GM10266 (cell line): ENCODE results near the gene DHX36.

Experiments used
- DNase-seq: peaks from one replicate; pipeline ENCODE4 v3.0.0; 2012; ENCODE audit errors: extremely low spot score
- TF ChIP-seq, protein P1 (sequence below): IDR thresholded peaks from 2 replicates; pipeline ENCODE4 v1.5.1; 2012; ENCODE audit warnings: mild to moderate bottlenecking, low read depth; ENCODE audit not compliant: control insufficient read depth, insufficient read depth; ENCODE audit errors: missing control alignments

The DHX36 gene

DNA sequence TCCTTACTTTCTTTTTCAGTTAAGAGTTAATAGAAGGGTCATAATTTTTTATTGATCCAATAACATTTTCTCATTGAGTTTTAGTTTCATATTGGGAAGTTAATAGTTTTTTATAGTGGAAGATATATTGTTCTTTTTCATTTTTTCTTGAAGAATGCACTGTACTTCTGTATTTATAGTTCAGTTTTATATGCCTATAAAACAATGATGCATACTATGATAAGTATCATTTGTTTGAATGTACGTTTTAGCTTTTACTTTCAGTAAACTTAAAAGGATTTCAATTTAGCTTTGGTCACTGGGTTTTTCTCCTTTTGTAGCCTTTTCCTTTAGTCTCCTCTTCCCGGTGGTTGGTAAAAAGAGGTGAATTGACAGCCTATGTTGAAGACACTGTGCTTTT, 98.8 kb downstream of the DHX36 start:
- TF ChIP-seq, protein P1, sequence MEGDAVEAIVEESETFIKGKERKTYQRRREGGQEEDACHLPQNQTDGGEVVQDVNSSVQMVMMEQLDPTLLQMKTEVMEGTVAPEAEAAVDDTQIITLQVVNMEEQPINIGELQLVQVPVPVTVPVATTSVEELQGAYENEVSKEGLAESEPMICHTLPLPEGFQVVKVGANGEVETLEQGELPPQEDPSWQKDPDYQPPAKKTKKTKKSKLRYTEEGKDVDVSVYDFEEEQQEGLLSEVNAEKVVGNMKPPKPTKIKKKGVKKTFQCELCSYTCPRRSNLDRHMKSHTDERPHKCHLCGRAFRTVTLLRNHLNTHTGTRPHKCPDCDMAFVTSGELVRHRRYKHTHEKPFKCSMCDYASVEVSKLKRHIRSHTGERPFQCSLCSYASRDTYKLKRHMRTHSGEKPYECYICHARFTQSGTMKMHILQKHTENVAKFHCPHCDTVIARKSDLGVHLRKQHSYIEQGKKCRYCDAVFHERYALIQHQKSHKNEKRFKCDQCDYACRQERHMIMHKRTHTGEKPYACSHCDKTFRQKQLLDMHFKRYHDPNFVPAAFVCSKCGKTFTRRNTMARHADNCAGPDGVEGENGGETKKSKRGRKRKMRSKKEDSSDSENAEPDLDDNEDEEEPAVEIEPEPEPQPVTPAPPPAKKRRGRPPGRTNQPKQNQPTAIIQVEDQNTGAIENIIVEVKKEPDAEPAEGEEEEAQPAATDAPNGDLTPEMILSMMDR: no peak
- DNase-seq: no peak

DNA sequence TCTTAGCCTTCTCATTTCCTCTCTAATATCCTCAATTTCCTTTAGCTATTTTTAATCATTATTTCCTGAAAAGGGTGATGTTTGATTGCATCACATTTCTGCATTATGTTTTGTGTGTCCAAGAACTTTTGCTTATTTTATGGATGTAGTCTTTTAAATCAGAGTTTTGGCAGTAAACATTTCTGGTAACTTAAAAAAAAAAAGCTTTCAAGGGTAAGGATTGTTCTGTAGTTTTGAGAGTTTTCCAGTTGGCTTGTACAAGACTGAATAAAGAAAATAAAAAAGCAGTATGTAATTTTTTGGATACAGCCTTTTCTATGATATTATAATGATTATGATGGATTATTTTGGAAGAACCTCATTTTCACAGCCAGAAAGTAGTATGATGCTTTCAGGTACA, 99.4 kb downstream of the DHX36 start:
- no peak for DNase-seq
- TF ChIP-seq, protein P1: no peak

DNA sequence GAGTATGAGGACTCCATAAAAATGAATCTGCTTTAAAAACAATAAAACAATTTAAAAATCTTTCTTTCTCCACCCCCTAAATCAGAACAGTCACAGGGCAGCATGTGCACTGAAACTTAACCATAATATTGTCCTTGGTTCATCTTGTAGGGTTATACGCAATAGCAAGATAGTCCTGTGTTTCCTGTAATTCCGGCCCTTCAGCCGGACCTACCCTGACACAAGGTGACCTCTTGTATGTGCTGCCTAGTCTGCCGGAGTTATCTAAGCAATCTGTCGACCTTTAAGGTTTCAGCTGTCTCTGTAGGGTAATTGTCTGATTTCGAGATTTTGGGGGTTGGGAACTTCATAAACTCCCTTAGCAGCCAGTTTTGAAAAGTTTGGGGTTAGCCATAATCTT, 99.9 kb downstream of the DHX36 start:
- no peak for DNase-seq
- TF ChIP-seq, protein P1: no peak

DNA sequence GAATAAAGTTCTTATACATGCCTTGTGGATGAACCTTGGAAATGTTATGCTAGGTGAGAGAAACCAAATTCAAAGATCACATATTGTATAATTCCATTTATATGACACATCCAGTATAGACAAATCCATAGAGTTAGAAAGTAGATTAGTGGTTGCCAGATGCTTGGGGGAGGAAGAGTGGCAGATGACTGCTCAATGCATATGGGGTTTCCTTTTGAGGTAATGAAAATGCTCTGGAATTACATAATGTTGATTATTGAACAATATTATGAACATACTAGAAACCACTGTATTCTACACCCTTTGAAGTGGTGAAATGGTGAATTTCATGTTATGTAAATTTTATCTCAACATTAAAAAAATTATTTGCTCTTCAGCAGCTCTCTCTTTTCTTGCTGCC, 100.8 kb downstream of the DHX36 start:
- no peak for DNase-seq
- TF ChIP-seq, protein P1: no peak
